Measurements from ENCODE around the gene PDCD1.
A peak's percentile ranks its signal among the peaks of the same experiment; 100 is the strongest.

Gene PDCD1

GRCh38 chr2:241842067-241842415 lies 16.7 kb downstream of the PDCD1 start:
- H4K12ac ChIP-seq (ENCODE audit: low read depth, low read length): no peak overlapping the region
- H3K27me3 ChIP-seq (ENCODE audit: insufficient read depth, low read length): peaks cover 10% of the 10 kb centered on the region
- no peak overlapping the region for H3K4ac ChIP-seq (ENCODE audit: low read depth, low read length)
- no peak overlapping the region for H3K9ac ChIP-seq (ENCODE audit: low read length)
- DNase-seq: peak in 1 of 2 donors; percentile 31
- H3K23ac ChIP-seq (ENCODE audit: low read length): no peak overlapping the region
- no peak overlapping the region for H3K14ac ChIP-seq (ENCODE audit: low read length)
- H4K91ac ChIP-seq (ENCODE audit: low read depth, low read length): no peak overlapping the region
- no peaks in the 10 kb centered on the region for H3K36me3 ChIP-seq (ENCODE audit: control insufficient read depth in 1 of 2, insufficient read depth in 2 of 2, low read length in 2 of 2)
- H2BK12ac ChIP-seq (ENCODE audit: low read length): no peak overlapping the region
- H3K4me2 ChIP-seq (ENCODE audit: low read length): no peak overlapping the region
- peaks cover 4 to 5% of the 10 kb centered on the region in 2 experiments for H3K4me1 ChIP-seq (ENCODE audit: control insufficient read depth in 1 of 2, insufficient read depth in 2 of 2, low read length in 2 of 2)
- no peak overlapping the region for H2BK120ac ChIP-seq (ENCODE audit: insufficient read depth, low read length, poor library complexity)
- H3K9me3 ChIP-seq (ENCODE audit: insufficient read depth, low read depth, low read length): no peaks in the 10 kb centered on the region
- H2BK5ac ChIP-seq (ENCODE audit: low read depth, low read length, poor library complexity): no peak overlapping the region
- WGBS (ENCODE audit: extremely low coverage, insufficient coverage, insufficient read length): no CpG with 5 or more reads among the region's 11 CpGs
- no peak overlapping the region for H2AFZ ChIP-seq (ENCODE audit: insufficient read depth, low read length, poor library complexity)
- no peak overlapping the region for H3K27ac ChIP-seq (ENCODE audit: low read depth, low read length)
- H3K4me3 ChIP-seq (ENCODE audit: low read depth, low read length): no peak overlapping the region
- H4K8ac ChIP-seq (ENCODE audit: low read depth, low read length): no peak overlapping the region
- no peaks in the 10 kb centered on the region for H3K79me1 ChIP-seq (ENCODE audit: low read length)
- no peaks in the 10 kb centered on the region for H3K79me2 ChIP-seq (ENCODE audit: control insufficient read depth, insufficient read depth, low read length, poor library complexity)
- H2AK5ac ChIP-seq (ENCODE audit: low read length): no peak overlapping the region
- no peak overlapping the region for H3K18ac ChIP-seq (ENCODE audit: low read length)

GRCh38 chr2:241841181-241842066 lies 17.3 kb downstream of the PDCD1 start:
- Histone ChIP-seq H3K9me3 (ENCODE audit: insufficient read depth, low read depth, low read length) (no peaks in the 10 kb centered on the region), H3K18ac (ENCODE audit: low read length) (no peak overlapping the region), H3K27me3 (ENCODE audit: insufficient read depth, low read length) (peaks cover 9% of the 10 kb centered on the region), H3K27ac (ENCODE audit: low read depth, low read length) (no peak overlapping the region), H2BK5ac (ENCODE audit: low read depth, low read length, poor library complexity) (no peak overlapping the region), H3K4me2 (ENCODE audit: low read length) (no peak overlapping the region), H4K8ac (ENCODE audit: low read depth, low read length) (no peak overlapping the region), H3K4me3 (ENCODE audit: low read depth, low read length) (no peak overlapping the region), H3K79me1 (ENCODE audit: low read length) (no peaks in the 10 kb centered on the region), H2BK12ac (ENCODE audit: low read length) (no peak overlapping the region), H4K12ac (ENCODE audit: low read depth, low read length) (no peak overlapping the region), H2AK5ac (ENCODE audit: low read length) (no peak overlapping the region), H3K79me2 (ENCODE audit: control insufficient read depth, insufficient read depth, low read length, poor library complexity) (no peaks in the 10 kb centered on the region), H3K4ac (ENCODE audit: low read depth, low read length) (no peak overlapping the region), H3K36me3 (ENCODE audit: control insufficient read depth in 1 of 2, insufficient read depth in 2 of 2, low read length in 2 of 2) (no peaks in the 10 kb centered on the region), H3K4me1 (ENCODE audit: control insufficient read depth in 1 of 2, insufficient read depth in 2 of 2, low read length in 2 of 2) (peaks cover 4 to 5% of the 10 kb centered on the region in 2 experiments), H3K23ac (ENCODE audit: low read length) (no peak overlapping the region), H3K14ac (ENCODE audit: low read length) (no peak overlapping the region), H2AFZ (ENCODE audit: insufficient read depth, low read length, poor library complexity) (no peak overlapping the region), H2BK120ac (ENCODE audit: insufficient read depth, low read length, poor library complexity) (no peak overlapping the region), H3K9ac (ENCODE audit: low read length) (no peak overlapping the region), H4K91ac (ENCODE audit: low read depth, low read length) (no peak overlapping the region)
- whole genome bisulfite sequencing (ENCODE audit: extremely low coverage, insufficient coverage, insufficient read length): no CpG with 5 or more reads among the region's 28 CpGs
- DNase-seq: no peak

- Histone ChIP-seq H3K4me3 (ENCODE audit: low read depth, low read length) (no peak overlapping the region), H2AFZ (ENCODE audit: insufficient read depth, low read length, poor library complexity) (no peak overlapping the region), H3K9me3 (ENCODE audit: insufficient read depth, low read depth, low read length) (no peaks in the 10 kb centered on the region), H3K4me2 (ENCODE audit: low read length) (no peak overlapping the region), H3K27me3 (ENCODE audit: insufficient read depth, low read length) (no peaks in the 10 kb centered on the region), H3K79me2 (ENCODE audit: control insufficient read depth, insufficient read depth, low read length, poor library complexity) (no peaks in the 10 kb centered on the region), H4K12ac (ENCODE audit: low read depth, low read length) (no peak overlapping the region), H3K23ac (ENCODE audit: low read length) (no peak overlapping the region), H2AK5ac (ENCODE audit: low read length) (no peak overlapping the region), H3K14ac (ENCODE audit: low read length) (no peak overlapping the region), H3K79me1 (ENCODE audit: low read length) (no peaks in the 10 kb centered on the region), H2BK12ac (ENCODE audit: low read length) (no peak overlapping the region), H3K9ac (ENCODE audit: low read length) (no peak overlapping the region), H4K8ac (ENCODE audit: low read depth, low read length) (no peak overlapping the region), H4K91ac (ENCODE audit: low read depth, low read length) (no peak overlapping the region), H3K18ac (ENCODE audit: low read length) (no peak overlapping the region), H2BK120ac (ENCODE audit: insufficient read depth, low read length, poor library complexity) (no peak overlapping the region), H3K36me3 (ENCODE audit: control insufficient read depth in 1 of 2, insufficient read depth in 2 of 2, low read length in 2 of 2) (no peaks in the 10 kb centered on the region), H3K4ac (ENCODE audit: low read depth, low read length) (no peak overlapping the region), H3K27ac (ENCODE audit: low read depth, low read length) (no peak overlapping the region), H2BK5ac (ENCODE audit: low read depth, low read length, poor library complexity) (no peak overlapping the region), H3K4me1 (ENCODE audit: control insufficient read depth in 1 of 2, insufficient read depth in 2 of 2, low read length in 2 of 2) (no peaks in the 10 kb centered on the region)
- WGBS (ENCODE audit: extremely low coverage, insufficient coverage, insufficient read length): no CpG with 5 or more reads among the region's 13 CpGs
- DNase-seq: no peak
Observed at GRCh38 chr2:241837197-241837965, 21.3 kb downstream of the PDCD1 start.

- no peak overlapping the region for H2BK5ac ChIP-seq (ENCODE audit: low read depth, low read length, poor library complexity)
- no peak overlapping the region for H2AK5ac ChIP-seq (ENCODE audit: low read length)
- H4K12ac ChIP-seq (ENCODE audit: low read depth, low read length): no peak overlapping the region
- H3K23ac ChIP-seq (ENCODE audit: low read length): no peak overlapping the region
- no peak overlapping the region for H3K27ac ChIP-seq (ENCODE audit: low read depth, low read length)
- H3K9me3 ChIP-seq (ENCODE audit: insufficient read depth, low read depth, low read length): no peaks in the 10 kb centered on the region
- no CpG with 5 or more reads among the region's 6 CpGs for WGBS (ENCODE audit: extremely low coverage, insufficient coverage, insufficient read length)
- H2BK12ac ChIP-seq (ENCODE audit: low read length): no peak overlapping the region
- no peak overlapping the region for H2BK120ac ChIP-seq (ENCODE audit: insufficient read depth, low read length, poor library complexity)
- no peak overlapping the region for H4K91ac ChIP-seq (ENCODE audit: low read depth, low read length)
- H3K14ac ChIP-seq (ENCODE audit: low read length): no peak overlapping the region
- no peaks in the 10 kb centered on the region for H3K4me1 ChIP-seq (ENCODE audit: control insufficient read depth in 1 of 2, insufficient read depth in 2 of 2, low read length in 2 of 2)
- no peak overlapping the region for H4K8ac ChIP-seq (ENCODE audit: low read depth, low read length)
- no peak overlapping the region for H3K4me3 ChIP-seq (ENCODE audit: low read depth, low read length)
- no peak overlapping the region for H3K4me2 ChIP-seq (ENCODE audit: low read length)
- no peaks in the 10 kb centered on the region for H3K79me2 ChIP-seq (ENCODE audit: control insufficient read depth, insufficient read depth, low read length, poor library complexity)
- no peak overlapping the region for H2AFZ ChIP-seq (ENCODE audit: insufficient read depth, low read length, poor library complexity)
- no peaks in the 10 kb centered on the region for H3K36me3 ChIP-seq (ENCODE audit: control insufficient read depth in 1 of 2, insufficient read depth in 2 of 2, low read length in 2 of 2)
- H3K4ac ChIP-seq (ENCODE audit: low read depth, low read length): no peak overlapping the region
- no peaks in the 10 kb centered on the region for H3K27me3 ChIP-seq (ENCODE audit: insufficient read depth, low read length)
- H3K9ac ChIP-seq (ENCODE audit: low read length): no peak overlapping the region
- no peak for DNase-seq
- no peak overlapping the region for H3K18ac ChIP-seq (ENCODE audit: low read length)
- H3K79me1 ChIP-seq (ENCODE audit: low read length): no peaks in the 10 kb centered on the region
Observed at GRCh38 chr2:241836292-241836691, 22.4 kb downstream of the PDCD1 start.

Data from trophoblast cell (in vitro differentiated cells and primary cell).